GM12891 (cell line): ENCODE measurements around the gene CRB3. TPM values are rescaled to one million over a fixed set of nuclear protein-coding genes. Genes with fewer than 3 reads are reported as not detected.

ENCODE experiments used
- DNase-seq: peaks from one replicate; pipeline ENCODE4 v3.0.0; 2011; ENCODE audit warnings: low spot score; ENCODE audit not compliant: insufficient read length
- FAIRE-seq: peaks from 2 replicates; lab custom pipeline; 2011; peaks lifted over from hg19 to GRCh38; lab: Jason Lieb, UNC
- PAX5 ChIP-seq: IDR thresholded peaks from 2 replicates; pipeline ENCODE4 v1.6.1; 2011; ENCODE audit warnings: low read length, moderate library complexity, mild to moderate bottlenecking; ENCODE audit not compliant: insufficient read depth, severe bottlenecking
- POLR2A ChIP-seq: IDR thresholded peaks from 2 replicates; pipeline ENCODE4 v1.6.1; 2011; ENCODE audit warnings: low read depth, low read length, control low read depth
- POLR2AphosphoS5 ChIP-seq: IDR thresholded peaks from 2 replicates; pipeline ENCODE4 v1.6.1; 2011; ENCODE audit warnings: low read depth, low read length, control low read depth
- POU2F2 ChIP-seq: IDR thresholded peaks from 2 replicates; pipeline ENCODE4 v1.6.1; 2011; ENCODE audit warnings: low read depth, mild to moderate bottlenecking, control low read depth, low read length, moderate library complexity
- SPI1 ChIP-seq: IDR thresholded peaks from 2 replicates; pipeline ENCODE4 v1.6.1; 2011; ENCODE audit warnings: low read depth, low read length, control low read depth
- TAF1 ChIP-seq: IDR thresholded peaks from 2 replicates; pipeline ENCODE4 v1.6.1; 2011; ENCODE audit warnings: low read depth, low read length, control low read depth
- polyA plus RNA-seq: library from polyadenylated mRNA; unstranded; fragments of >200 nt; gene quantifications from one replicate; pipeline ENCODE4 v1.2.1, GENCODE V29; 2012; ENCODE audit warnings: low read depth, missing spikeins, inconsistent platforms; ENCODE audit not compliant: missing spikeins

The CRB3 gene
- 0.86 TPM for polyA plus RNA-seq

GRCh38 chr19:6464070-6464873 lies at the start of gene CRB3:
TSS of gene CRB3 (plus strand) at chr19:6464271. CDS start at chr19:6464702, 431 bp downstream.
- DNase-seq (no peak), FAIRE-seq (peak; percentile 66)
- no peak for TF ChIP-seq POU2F2
- TF ChIP-seq SPI1 = no peak

- DNase-seq = no peak
- no peak for FAIRE-seq
- TF ChIP-seq POLR2AphosphoS5 = peak; percentile 37; the same call in 1 of the 2 replicates
- TF ChIP-seq SPI1 = no peak
- TF ChIP-seq POLR2A = no peak
Observed at GRCh38 chr19:6414793-6415590, 49.1 kb upstream of the CRB3 start.

- DNase-seq (no peak), FAIRE-seq (no peak)
- TF ChIP-seq POLR2A (no peak), PAX5 (no peak), POU2F2 (no peak), POLR2AphosphoS5 (no peak), SPI1 (no peak), TAF1 (no peak)
Observed at GRCh38 chr19:6415591-6416190, 48.4 kb upstream of the CRB3 start.

GRCh38 chr19:6416658-6417405 lies 47.2 kb upstream of the CRB3 start:
- FAIRE-seq (no peak), DNase-seq (no peak)
- 0 out of 2 replicates have a peak, but pooled peaks have one; percentile 5 for TF ChIP-seq POLR2AphosphoS5
- TF ChIP-seq TAF1 = no peak

- FAIRE-seq = no peak
- no peak for DNase-seq
- TF ChIP-seq TAF1 (no peak), PAX5 (no peak), POU2F2 (no peak), SPI1 (no peak), POLR2A (peak; percentile 6; the same call in 1 of the 2 replicates), POLR2AphosphoS5 (peak; percentile 19)
Observed at GRCh38 chr19:6417713-6418561, 46.1 kb upstream of the CRB3 start.

GRCh38 chr19:6418562-6418932 lies 45.5 kb upstream of the CRB3 start:
- no peak for FAIRE-seq
- no peak for DNase-seq
- TF ChIP-seq PAX5 = no peak
- no peak for TF ChIP-seq POLR2AphosphoS5
- TF ChIP-seq POLR2A = no peak
- TF ChIP-seq SPI1 = no peak

- no peak for DNase-seq
- FAIRE-seq = no peak
- no peak for TF ChIP-seq TAF1
- TF ChIP-seq POLR2A = no peak
- no peak for TF ChIP-seq POU2F2
- TF ChIP-seq PAX5 = no peak
- no peak for TF ChIP-seq POLR2AphosphoS5
- no peak for TF ChIP-seq SPI1
Observed at GRCh38 chr19:6421075-6422014, 42.7 kb upstream of the CRB3 start.

- TF ChIP-seq POU2F2 = no peak
- no peak for TF ChIP-seq SPI1
- TF ChIP-seq PAX5 = no peak
- TF ChIP-seq POLR2A = no peak
- no peak; the same call in 1 of the 2 replicates for TF ChIP-seq POLR2AphosphoS5
- no peak for TF ChIP-seq TAF1
- DNase-seq (no peak), FAIRE-seq (peak; percentile 77)
Observed at GRCh38 chr19:6423499-6424194, 40.4 kb upstream of the CRB3 start.
